GM10266 (cell line): Measurements from ENCODE around the gene TCF15.

Experiments
- DNase-seq: peaks from one replicate; pipeline ENCODE4 v3.0.0; 2012; ENCODE audit errors: extremely low spot score
- CTCF ChIP-seq: IDR thresholded peaks from 2 replicates; pipeline ENCODE4 v1.5.1; 2012; ENCODE audit warnings: mild to moderate bottlenecking, low read depth; ENCODE audit not compliant: control insufficient read depth, insufficient read depth; ENCODE audit errors: missing control alignments

Gene TCF15

DNA sequence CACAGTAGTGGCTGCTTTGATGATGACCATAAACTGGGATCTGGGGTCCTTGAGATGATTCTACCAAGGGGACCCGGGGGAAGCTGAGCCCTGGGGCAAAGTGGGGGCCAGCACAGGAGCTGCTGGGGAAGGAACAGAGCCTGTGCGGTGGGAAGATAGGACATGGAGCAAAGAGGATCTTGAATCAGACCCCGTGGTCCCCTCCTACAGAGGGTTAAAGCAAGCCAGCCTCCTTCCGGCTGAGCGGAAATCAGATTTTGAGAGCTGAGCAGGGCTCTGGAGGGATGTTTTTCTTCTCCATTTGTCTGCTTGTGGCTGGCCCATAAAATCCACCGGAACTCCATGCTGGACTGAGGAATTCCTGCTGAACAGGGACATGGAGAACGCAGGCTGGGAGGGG, 10.1 kb upstream of the TCF15 start:
- TF ChIP-seq CTCF = no peak
- no peak for DNase-seq

DNA sequence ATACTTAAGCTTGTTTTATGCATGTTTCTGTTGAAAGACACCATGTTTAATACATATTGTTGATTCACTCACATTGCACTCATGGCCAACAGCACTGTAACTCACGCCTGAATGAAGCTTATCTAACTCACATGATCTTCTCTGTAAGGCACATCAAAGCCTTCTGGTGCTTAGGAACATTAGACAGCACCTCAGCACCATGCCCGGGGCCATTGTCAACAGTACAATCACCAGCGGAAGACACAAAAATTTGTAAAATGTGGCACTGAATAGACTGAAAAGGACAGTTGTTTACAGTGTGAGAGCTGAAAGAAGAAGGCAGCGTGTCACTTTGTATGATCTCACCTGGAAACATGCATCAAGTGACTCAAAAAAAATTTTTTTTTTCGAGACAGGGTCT, 8.9 kb upstream of the TCF15 start:
- no peak for DNase-seq
- no peak for TF ChIP-seq CTCF

- no peak for DNase-seq
- TF ChIP-seq CTCF = no peak
Observed at GRCh38 chr20:617934-618690, 8.0 kb upstream of the TCF15 start.

DNA sequence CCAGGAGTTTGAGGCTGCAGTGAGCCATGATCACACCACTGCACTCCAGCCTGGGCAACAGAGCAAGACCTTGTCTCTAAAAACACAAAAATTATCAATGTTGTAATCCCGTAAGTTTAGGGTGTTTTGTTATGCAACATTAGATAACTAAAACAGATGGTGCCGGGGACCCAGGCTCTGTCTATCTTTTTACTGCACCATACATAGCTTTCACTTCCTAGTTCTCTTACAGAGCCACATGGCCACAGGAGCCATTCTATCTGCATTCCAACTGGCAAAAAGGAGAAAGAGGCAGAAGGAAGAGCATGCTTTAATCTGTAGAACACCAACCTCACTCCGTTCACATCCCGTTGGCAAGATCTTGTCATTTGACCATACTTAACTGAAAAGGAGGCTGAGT, 5.4 kb upstream of the TCF15 start:
- TF ChIP-seq CTCF = no peak
- DNase-seq = no peak

- no peak for TF ChIP-seq CTCF
- no peak for DNase-seq
Observed at GRCh38 chr20:611843-612185, 1.7 kb upstream of the TCF15 start.

DNA sequence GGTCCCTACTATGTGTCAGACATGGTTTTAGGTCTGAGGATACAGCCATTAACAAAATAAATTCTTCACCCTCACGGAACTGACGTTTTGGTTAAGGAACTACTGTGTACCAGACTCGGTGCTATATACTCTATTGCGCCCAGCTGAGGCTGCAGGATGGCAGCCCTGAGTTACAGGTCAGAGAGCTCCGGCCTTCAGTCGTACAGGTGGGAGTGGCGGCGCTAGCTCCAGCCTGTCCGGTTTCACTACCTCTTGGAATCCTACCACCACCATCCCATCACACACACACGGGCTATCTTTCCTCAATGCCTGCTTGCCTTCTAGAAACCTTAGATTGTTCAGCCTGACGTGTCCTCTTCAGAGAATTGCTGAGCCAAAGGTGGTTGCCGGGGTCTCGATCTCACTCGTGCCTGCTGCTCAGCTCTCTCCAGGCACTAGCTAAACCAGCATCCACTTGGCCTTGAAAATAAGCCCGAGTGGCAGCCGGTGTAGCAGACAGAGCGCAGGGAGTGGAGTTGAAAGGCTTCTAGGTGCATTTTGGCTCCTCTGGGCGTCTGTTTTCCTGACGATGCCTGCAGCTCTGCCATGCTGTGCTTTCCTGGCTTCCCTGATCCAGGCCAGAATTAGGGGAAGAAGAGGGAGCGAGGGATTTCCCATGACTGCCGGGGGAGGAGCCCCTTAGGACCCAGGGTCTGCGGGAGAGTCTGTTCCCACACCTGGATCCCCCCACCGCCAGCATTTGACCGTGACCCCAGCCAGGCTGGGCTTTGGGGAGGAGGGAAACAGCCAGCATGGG, 1.1 kb upstream of the TCF15 start:
- no peak for TF ChIP-seq CTCF
- DNase-seq = peak; percentile 37

DNA sequence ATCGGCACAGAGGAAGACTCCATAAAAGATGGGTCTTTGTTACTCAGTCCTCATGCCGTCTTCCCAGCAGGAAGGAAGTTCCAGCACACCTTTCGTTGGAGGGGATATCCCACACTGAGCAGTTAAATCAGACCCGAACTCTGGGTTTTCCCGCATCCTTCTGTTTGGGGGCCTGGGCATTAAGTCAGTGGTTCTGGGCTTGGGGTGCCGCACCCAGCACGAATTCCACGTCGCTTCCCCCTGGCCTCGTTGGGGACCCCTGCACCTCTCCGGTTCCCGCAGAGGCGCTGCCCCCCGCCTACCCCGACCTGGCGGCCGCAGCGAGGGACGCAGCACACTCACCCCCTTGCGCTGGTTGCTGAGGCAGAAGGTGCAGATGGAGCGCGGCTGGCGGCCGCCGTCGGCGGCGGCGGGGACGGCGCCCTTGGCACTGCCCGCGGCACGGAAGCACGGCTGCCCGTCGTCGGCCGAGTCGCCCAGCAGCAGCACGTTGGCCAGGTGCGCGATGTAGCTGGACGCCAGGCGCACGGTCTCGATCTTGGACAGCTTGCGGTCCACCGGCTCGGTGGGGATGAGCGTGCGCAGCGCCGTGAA, 641 bp downstream of the TCF15 start:
- no peak for TF ChIP-seq CTCF

More for the DNA sequence above, 641 bp downstream of the TCF15 start:
- DNase-seq = peak; percentile 32
